IPS DF 6.9 (cell line): Measurements from ENCODE around the gene IBA57.

ENCODE experiments used
- DNase-seq: peaks from one replicate; pipeline ENCODE4 v3.0.0-alpha.2; 2013; ENCODE audit warnings: low read depth, low spot score
- H3K27ac ChIP-seq: one replicate; pipeline ENCODE4 v1.5.1; 2013; ENCODE audit warnings: low read length, control low read depth
- H3K27me3 ChIP-seq: 2 replicates; pipeline ENCODE4 v1.6.1; 2013; ENCODE audit warnings: mild to moderate bottlenecking, low read length; ENCODE audit not compliant: control insufficient read depth, insufficient read depth
- H3K36me3 ChIP-seq: 2 replicates; pipeline ENCODE4 v1.6.1; 2013; ENCODE audit warnings: low read length; ENCODE audit not compliant: control insufficient read depth, insufficient read depth
- H3K4me1 ChIP-seq: 2 replicates; pipeline ENCODE4 v1.6.1; 2013; ENCODE audit warnings: low read length; ENCODE audit not compliant: control insufficient read depth, insufficient read depth
- H3K4me3 ChIP-seq: 2 replicates; pipeline ENCODE4 v1.5.1; 2013; ENCODE audit warnings: mild to moderate bottlenecking, low read length
- H3K9me3 ChIP-seq: 2 replicates; pipeline ENCODE4 v1.6.1; 2013; ENCODE audit warnings: low read length, inconsistent platforms; ENCODE audit not compliant: control insufficient read depth, insufficient read depth
- WGBS: extraction: QIAGEN DNeasy Blood & Tissue Kit; methylation state at CpG from one replicate; pipeline ENCODE4 v1.1.7; 2013; ENCODE audit warnings: mixed read lengths, missing lambda C conversion rate; ENCODE audit not compliant: insufficient read length, insufficient coverage; 5-methylcytosine and 5-hydroxymethylcytosine counted together

Gene IBA57

GRCh38 chr1:228165372-228166169, at the start of gene IBA57:
IBA57 (plus strand) TSS chr1:228165804; CDS start chr1:228165817, 13 bp downstream.
- no peaks in the 10 kb centered on the region for H3K9me3 ChIP-seq
- peak within 1 kb of the TSS; percentile 80; the same call in 1 of the 2 replicates for H3K4me3 ChIP-seq
- no peak within 1 kb of the TSS for H3K27ac ChIP-seq
- peak; percentile 86 for DNase-seq
- peaks cover 2% of the 10 kb centered on the region; the same call in 1 of the 2 replicates for H3K4me1 ChIP-seq
- no peaks in the 10 kb centered on the region for H3K36me3 ChIP-seq
- no CpG with 5 or more reads among the region's 93 CpGs for WGBS
- no peaks in the 10 kb centered on the region; the same call in 1 of the 2 replicates for H3K27me3 ChIP-seq

GRCh38 chr1:228117335-228117734, 48.3 kb upstream of the IBA57 start:
- no peaks in the 10 kb centered on the region for H3K4me1 ChIP-seq
- H3K9me3 ChIP-seq, result no peaks in the 10 kb centered on the region
- no peaks in the 10 kb centered on the region for H3K27me3 ChIP-seq
- no peak for DNase-seq
- no peaks in the 10 kb centered on the region for H3K36me3 ChIP-seq
- H3K27ac ChIP-seq, result no peak overlapping the region
- WGBS, result no CpG with 5 or more reads among the region's 4 CpGs
- H3K4me3 ChIP-seq, result no peak overlapping the region

- no peaks in the 10 kb centered on the region for H3K27me3 ChIP-seq
- H3K27ac ChIP-seq, result no peak overlapping the region
- H3K4me1 ChIP-seq, result no peaks in the 10 kb centered on the region
- no peak for DNase-seq
- no peaks in the 10 kb centered on the region for H3K36me3 ChIP-seq
- no peaks in the 10 kb centered on the region for H3K9me3 ChIP-seq
- 100% methylated on average over 1 of the region's 2 CpGs for WGBS
- H3K4me3 ChIP-seq, result no peak overlapping the region
Measured at GRCh38 chr1:228118040-228118439, 47.6 kb upstream of the IBA57 start.

GRCh38 chr1:228120351-228120750, 45.3 kb upstream of the IBA57 start:
- no peaks in the 10 kb centered on the region for H3K4me1 ChIP-seq
- no peaks in the 10 kb centered on the region for H3K9me3 ChIP-seq
- H3K4me3 ChIP-seq, result no peak overlapping the region
- no CpG with 5 or more reads among the region's 1 CpG for WGBS
- no peak for DNase-seq
- no peaks in the 10 kb centered on the region for H3K36me3 ChIP-seq
- no peaks in the 10 kb centered on the region for H3K27me3 ChIP-seq
- H3K27ac ChIP-seq, result no peak overlapping the region

GRCh38 chr1:228120857-228121489, 44.6 kb upstream of the IBA57 start:
- WGBS, result no CpG with 5 or more reads among the region's 5 CpGs
- H3K36me3 ChIP-seq, result no peaks in the 10 kb centered on the region
- H3K4me1 ChIP-seq, result no peaks in the 10 kb centered on the region
- no peak overlapping the region for H3K4me3 ChIP-seq
- H3K9me3 ChIP-seq, result no peaks in the 10 kb centered on the region
- H3K27me3 ChIP-seq, result no peaks in the 10 kb centered on the region
- H3K27ac ChIP-seq, result no peak overlapping the region
- no peak for DNase-seq

- no peak overlapping the region for H3K27ac ChIP-seq
- no peaks in the 10 kb centered on the region for H3K4me1 ChIP-seq
- no peak overlapping the region for H3K4me3 ChIP-seq
- no peaks in the 10 kb centered on the region for H3K36me3 ChIP-seq
- WGBS, result no CpG with 5 or more reads among the region's 1 CpG
- DNase-seq, result no peak
- H3K9me3 ChIP-seq, result no peaks in the 10 kb centered on the region
- H3K27me3 ChIP-seq, result no peaks in the 10 kb centered on the region
Measured at GRCh38 chr1:228122921-228123441, 42.6 kb upstream of the IBA57 start.

GRCh38 chr1:228123505-228123904, 42.1 kb upstream of the IBA57 start:
- Histone ChIP-seq H3K27me3 (no peaks in the 10 kb centered on the region), H3K27ac (no peak overlapping the region), H3K4me3 (no peak overlapping the region), H3K36me3 (no peaks in the 10 kb centered on the region), H3K4me1 (no peaks in the 10 kb centered on the region), H3K9me3 (no peaks in the 10 kb centered on the region)
- DNase-seq, result no peak
- WGBS, result no CpG with 5 or more reads among the region's 2 CpGs

- WGBS, result no CpG with 5 or more reads among the region's 5 CpGs
- Histone ChIP-seq H3K4me1 (no peaks in the 10 kb centered on the region), H3K27me3 (no peaks in the 10 kb centered on the region), H3K9me3 (no peaks in the 10 kb centered on the region), H3K36me3 (no peaks in the 10 kb centered on the region), H3K27ac (no peak overlapping the region), H3K4me3 (no peak overlapping the region)
- no peak for DNase-seq
Measured at GRCh38 chr1:228125185-228125584, 40.4 kb upstream of the IBA57 start.

GRCh38 chr1:228131766-228132165, 33.8 kb upstream of the IBA57 start:
- Histone ChIP-seq H3K27ac (no peak overlapping the region), H3K4me1 (no peaks in the 10 kb centered on the region), H3K4me3 (no peak overlapping the region), H3K27me3 (no peaks in the 10 kb centered on the region), H3K9me3 (no peaks in the 10 kb centered on the region), H3K36me3 (no peaks in the 10 kb centered on the region)
- no CpG with 5 or more reads among the region's 2 CpGs for WGBS
- no peak for DNase-seq

- no peaks in the 10 kb centered on the region for H3K9me3 ChIP-seq
- no peaks in the 10 kb centered on the region for H3K4me1 ChIP-seq
- DNase-seq, result no peak
- H3K36me3 ChIP-seq, result no peaks in the 10 kb centered on the region
- WGBS, result no CpG with 5 or more reads among the region's 12 CpGs
- H3K27ac ChIP-seq, result no peak overlapping the region
- H3K27me3 ChIP-seq, result no peaks in the 10 kb centered on the region
- H3K4me3 ChIP-seq, result no peak overlapping the region
Measured at GRCh38 chr1:228134591-228134990, 31.0 kb upstream of the IBA57 start.
